GM21737 (cell line): ENCODE measurements around the gene AMZ1.

Experiments used
- ATAC-seq: cut with Tn5 transposase; IDR thresholded peaks from one replicate; pipeline ENCODE4 v1.9.1; 2021; ENCODE audit warnings: mild to moderate bottlenecking, moderate library complexity; ENCODE audit not compliant: unreplicated experiment

AMZ1 gene

DNA sequence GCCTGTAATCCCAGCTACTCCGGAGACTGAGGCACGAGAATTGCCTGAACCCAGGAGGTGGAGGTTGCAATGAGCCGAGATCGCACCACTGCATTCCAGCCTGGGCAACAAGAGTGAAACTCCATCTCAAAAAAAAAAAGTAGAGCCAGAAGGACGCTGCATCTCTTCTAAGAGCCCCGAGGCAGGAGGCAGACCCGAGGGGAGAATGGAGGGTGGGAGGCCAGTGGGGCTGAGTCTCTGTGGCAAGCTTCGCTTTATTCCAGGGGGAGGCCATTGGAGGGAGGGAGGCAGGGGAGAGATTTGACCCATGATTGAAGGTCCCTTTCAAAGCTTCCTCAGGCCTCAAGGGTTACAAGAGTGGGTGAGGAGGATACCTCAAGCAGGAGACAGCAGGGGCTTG, 37.6 kb upstream of the AMZ1 start:
- ATAC-seq: no peak

DNA sequence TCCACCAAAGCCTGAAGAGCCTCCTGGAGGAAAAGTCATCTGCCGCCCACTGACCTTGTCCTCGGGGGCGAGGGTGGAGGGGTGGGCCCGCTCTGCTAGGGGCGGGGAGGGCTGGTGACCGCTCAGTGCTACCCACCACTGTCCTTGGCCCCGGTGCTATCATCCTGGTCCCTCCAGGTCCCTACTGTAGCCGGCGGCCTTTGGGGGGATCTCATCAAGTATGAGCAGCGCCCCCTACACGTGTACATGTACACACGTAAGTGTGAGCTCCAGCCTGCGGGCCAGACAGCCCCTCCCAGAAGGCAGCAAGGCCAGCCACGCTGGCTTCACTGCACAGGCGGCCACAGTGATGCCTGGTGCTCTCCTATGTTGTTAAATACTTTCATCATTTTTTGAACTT, 36.7 kb upstream of the AMZ1 start:
- ATAC-seq: no peak

DNA sequence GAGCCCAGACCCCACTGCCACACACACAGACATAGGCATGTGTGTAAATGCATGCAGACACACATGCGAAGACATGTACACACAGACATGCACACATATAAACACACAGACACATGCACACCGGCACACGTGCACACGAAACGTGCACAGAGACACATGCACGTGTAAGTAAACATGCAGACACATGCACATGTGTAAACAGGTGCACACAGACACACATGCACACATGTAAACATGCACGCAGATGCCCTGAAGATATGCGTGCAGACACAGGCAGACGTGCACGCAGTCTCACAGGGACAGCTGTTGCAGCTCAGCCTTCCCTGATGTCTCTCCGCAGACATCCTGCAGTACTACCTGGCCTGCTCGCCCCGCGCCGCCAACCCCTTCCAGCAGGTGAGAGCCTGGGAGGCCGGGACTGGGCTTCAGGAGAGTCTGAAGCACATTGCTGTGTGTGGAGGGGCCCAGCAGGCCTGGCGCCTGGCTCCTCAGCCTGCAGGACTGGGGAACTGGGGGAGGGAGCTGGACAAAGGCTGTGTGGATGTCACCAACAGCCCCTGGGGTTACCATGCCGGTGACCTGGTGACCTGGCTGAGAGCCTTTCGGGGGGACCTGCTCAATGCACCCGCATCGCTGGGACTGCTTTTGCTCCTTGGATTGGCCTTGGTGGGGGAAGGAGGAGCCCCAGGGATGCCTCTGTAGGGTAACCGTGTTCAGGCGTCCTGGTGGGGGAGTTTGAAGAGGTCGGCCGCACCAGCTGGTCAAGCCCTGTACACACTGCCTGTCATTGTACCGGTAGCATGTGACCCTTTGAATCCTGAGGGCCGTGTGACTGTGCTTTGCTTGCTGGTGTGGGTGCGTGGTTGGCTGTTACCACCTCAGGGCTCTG, 35.9 kb upstream of the AMZ1 start:
- no peak for ATAC-seq

DNA sequence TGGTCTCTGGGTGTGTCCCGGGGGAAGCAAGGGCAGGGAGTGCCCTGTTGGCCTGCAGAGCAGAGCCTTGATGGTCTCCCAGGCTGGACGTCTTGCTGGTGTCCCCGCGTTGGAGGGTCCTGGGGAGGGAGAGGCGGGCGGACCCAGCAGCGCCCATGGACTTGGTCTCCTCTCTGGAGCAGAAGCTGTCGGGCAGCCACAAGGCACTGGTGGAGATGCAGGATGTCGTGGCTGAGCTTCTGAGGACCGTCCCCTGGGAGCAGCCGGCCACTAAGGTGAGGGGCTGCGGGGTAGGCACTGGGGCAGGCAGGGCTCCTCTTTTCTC, 35.3 kb upstream of the AMZ1 start:
- ATAC-seq: no peak

DNA sequence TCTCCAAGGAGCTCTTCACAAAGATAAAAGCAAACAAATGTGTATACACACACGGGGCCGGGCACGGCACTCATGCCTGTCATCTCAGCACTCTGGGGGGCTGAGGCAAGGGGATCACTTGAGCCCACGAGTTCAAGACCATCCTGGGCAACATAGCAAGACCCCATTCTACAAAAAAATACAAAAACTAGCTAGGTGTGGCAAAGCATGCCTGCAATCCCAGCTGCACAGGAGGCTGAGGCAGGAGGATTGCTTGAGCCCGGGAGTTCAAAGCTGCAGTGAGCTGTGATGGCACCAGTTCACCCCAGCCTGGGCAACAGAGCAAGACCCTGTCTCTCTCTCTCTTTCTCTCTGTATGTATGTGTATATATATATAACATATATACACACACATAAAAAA, 33.9 kb upstream of the AMZ1 start:
- no peak for ATAC-seq

DNA sequence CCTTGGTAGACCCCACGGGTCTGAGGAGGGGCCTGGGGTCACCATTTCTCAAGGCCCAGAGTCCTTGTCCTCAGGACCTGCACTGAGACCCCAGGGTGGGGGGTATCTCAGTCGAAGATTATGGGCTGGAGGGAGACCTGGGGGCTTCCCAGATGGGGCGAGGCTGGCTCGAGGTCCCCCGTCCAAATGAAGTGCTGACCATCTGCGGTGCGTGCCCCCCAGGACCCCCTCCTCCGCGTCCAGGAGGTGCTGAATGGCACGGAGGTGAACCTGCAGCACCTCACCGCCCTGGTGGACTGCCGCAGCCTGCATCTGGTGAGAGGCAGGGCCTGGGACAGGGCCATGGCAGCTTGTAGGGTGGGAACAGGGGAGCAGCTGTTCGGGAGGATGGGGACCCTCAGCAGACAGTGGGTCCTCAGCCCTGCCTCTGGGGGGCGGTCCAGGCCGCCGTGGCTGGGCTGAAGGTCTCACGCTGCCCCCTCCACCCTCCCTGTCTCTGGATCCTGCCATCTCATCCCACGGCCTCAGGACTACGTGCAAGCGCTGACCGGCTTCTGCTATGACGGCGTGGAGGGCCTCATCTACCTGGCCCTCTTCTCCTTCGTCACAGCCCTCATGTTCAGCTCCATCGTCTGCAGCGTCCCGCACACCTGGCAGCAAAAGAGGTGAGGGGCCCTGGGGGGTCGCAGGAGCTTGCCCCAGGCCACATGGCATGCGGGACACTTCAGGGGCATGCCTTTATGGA, 32.0 kb upstream of the AMZ1 start:
- no peak for ATAC-seq

DNA sequence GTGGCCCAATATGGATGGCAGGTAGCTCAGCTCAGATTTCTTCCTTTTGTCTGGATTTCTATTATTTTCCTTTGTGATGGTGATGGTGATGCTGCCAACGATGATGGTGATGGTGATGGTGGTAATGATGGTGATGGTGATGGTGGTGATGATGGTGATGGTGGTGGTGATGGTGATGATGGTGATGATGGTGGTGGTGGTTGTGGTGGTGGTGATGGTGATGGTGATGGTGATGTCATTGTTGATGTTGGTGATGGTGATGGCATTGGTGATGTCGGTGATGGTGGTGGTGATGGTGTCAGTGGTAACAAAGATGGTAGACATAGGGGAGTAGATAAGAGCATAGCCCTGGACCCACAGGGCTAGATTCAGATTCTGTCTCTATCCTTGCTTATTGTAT, 30.8 kb upstream of the AMZ1 start:
- ATAC-seq: no peak

DNA sequence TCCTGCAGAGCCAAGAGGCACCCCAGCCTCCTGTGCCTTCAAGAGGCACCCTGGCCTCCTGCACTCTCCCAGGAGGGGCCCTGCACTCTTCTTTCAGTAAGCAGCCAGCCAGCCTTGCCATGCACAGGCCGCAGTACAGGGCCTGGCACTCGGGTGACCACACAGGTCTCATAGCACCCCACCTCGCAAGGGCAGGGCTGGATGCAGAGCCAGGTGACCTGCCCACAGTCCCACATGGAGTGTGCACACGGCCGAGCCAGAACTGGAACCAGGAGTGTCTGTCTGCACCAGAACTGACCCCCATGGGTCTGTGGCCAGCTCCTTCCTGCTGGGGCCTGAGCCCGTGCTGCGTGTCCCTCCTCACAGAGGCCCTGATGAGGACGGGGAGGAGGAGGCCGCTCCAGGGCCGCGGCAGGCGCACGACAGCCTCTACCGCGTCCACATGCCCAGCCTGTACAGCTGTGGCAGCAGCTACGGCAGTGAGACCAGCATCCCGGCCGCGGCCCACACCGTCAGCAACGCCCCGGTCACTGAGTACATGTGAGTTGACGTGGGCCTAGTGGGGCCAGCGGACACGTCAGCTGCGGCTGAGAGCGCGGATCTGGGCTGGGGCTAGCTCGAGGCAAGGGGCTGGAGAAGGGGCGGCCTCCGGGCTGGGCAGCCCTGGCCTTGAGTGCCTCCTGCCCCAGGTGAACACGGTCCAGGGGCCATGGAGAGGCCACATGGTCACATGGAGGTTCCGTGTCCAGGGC, 29.9 kb upstream of the AMZ1 start:
- no peak for ATAC-seq

DNA sequence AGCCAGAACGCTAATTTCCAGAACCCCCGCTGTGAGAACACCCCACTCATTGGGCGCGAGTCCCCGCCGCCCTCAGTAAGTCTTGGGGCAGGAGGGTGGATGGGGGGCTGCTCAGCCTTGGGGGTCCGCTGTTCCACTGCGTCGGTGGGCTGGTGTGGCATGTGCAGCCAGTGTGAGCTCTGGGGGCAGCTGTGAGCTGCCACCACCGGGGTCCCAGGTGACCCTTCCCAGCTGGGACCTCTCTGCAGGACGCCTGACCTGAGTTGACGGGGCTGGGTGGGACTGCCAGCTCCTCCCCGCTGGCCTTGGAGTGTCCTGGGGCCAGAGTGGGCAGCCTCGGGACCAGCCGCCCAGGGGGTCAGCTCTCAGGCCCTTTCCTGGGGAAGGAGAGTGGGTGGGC, 29.1 kb upstream of the AMZ1 start:
- ATAC-seq: no peak

DNA sequence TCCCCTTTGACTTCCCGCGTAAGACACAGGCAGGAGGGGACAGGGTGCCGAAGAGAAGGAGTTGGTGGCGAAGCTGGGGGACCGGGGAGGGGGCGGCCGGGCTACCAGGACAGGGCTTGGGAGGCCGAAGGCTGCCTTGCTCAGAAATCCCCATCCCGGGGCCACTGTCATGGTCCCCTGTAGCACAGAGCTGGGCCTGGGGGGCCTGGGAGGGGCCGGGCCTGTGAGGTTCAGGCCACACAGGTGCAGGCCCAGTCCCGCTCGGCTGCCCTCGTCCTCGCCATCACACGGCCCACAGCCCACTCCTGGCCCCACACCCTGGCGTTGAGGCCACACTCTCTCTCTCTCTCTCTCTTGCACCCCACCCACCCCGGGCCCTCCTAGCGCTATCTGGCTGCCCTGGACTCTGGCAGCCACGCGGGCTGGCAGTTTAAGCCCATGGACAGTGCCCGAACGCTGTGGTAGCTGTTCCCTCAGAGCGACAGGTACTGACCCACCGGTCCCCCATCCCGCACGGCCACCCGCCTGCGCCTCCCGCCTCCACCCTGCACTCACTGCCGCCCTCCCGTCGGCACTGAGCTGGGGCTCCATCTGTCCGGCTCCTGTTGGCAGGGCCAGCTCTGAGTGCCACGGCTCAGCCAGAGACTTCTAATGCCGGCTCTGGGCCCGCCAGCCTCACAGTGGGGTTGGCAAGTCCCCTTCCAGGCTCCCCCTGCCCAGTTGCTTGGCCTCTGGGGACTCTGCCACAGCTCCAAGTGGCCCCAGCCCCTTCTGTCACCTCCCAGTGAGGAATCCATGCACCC, 28.2 kb upstream of the AMZ1 start:
- ATAC-seq: no peak

DNA sequence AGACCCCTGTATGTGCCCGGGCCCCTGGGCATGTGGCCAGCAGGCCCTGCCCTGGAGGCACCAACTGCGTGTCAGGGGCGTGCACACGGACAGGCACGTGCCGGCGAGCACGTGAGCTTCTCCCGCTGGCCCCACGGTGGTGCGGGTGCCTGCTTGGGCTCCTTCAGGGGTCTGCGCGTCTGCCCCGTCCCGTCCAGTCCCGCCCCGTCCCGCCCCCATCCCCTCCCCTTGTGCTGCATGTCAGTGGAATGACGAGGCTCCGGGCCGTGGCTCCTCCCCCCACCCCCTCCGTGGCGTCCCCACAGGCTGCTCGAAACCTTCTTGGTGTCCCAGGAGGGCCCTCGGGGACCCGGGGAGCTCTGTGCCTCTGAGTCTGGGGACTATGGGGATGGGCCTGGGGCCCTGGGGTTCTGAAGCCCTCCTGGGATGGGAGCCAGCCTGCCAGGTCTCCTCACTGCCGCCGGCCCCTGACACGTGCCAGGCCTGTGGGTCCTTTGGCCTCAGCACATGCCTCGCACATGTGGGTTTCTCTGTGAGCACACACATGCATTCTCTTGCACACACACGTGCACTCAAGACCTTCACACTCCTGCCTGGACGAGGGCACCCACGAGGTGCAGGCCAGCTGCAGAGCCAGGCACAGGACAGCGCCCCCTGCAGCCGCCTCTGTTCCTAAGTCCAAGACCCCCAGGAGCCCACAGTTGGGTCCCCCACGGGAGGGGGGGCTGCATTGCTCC, 27.5 kb upstream of the AMZ1 start:
- no peak for ATAC-seq

DNA sequence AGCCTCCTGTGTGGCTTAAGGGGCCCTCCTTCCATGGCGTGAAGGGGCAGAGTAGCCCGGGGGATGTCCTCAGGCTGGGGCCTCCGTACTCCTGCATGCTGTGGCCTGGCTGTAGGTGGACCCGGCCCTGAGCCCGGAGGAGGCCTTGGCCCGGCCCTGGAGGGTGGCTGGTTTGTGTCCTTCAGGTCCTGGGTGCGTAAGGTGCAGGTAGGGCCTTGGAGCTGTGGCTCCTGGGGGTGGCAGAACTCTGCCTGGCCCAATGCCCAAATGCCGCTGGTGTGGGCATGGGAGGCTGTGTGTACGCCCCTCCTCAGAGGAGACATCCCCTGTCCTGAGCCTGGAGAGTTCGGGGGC, 26.9 kb upstream of the AMZ1 start:
- no peak for ATAC-seq

DNA sequence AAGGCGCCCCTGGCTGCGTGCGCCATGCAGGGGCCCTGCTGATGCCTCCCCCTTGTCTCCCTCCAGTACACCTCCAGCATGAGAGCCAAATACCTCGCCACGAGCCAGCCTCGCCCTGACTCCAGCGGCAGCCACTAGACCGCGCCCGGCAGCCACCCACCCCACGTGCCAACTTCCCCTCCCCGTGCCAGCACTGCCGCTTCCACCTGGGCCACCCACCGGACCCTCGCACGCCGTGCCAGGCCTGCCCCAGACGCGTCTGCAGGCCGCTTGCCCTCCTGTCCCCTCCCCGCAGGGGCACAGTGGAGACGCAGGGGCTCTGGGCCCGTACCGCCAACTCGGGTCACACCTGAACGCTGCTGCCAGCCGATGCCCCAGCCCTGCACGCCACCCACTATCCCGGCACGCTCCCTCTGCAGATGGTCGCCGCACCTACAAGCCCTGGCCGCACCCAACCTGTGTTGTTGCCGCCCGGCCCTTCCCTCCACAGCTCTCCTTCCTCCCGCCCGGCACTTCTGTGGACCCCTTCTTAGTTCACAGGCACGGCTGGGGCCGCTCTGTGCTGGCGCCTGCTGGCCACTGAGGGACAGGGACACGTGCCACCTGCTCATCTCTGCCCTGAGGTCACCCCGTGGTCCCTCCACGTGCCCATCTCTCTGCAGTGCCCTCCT, 26.3 kb upstream of the AMZ1 start:
- ATAC-seq: no peak

DNA sequence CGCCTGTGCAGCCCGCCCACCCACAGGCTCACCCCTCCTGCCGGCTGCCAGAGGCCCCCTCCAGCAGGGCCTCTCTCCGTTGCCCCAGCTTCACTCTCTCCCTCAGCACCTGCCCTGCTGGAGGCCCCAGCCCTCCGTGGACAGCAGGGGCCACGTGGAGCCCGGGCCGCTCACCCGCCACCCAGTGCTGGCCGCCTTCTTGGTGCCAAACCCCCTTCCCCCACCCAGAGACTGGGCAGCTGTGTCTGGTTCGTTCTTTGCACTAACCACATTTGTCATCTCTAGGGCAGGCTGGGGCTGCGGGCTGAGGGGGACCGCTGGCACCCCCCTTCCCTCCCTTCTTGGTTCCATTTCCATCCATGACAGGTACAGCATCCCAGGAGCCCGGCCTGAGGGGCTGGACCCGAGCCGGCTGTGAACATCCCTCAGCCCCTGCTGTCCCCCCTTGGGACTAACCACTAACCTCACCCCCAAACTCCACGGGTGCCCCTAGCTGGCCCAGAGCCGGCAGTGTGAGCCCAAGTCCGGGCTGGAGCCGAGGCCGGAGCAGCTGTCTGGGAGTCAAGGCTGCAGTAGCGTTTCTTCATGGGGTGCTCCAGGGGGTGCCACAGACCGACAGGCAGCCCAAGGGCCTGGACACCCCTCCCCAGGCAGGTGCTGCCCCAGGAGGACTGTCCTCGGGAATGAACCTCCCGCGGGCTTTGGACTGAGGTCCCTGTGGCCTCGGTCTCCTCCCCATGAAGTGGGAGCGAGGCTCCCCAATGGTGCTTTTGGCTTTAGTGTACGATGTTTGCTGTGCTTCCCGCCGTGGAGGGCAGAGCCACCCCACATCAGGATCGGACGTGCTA, 25.5 kb upstream of the AMZ1 start:
- ATAC-seq: no peak

DNA sequence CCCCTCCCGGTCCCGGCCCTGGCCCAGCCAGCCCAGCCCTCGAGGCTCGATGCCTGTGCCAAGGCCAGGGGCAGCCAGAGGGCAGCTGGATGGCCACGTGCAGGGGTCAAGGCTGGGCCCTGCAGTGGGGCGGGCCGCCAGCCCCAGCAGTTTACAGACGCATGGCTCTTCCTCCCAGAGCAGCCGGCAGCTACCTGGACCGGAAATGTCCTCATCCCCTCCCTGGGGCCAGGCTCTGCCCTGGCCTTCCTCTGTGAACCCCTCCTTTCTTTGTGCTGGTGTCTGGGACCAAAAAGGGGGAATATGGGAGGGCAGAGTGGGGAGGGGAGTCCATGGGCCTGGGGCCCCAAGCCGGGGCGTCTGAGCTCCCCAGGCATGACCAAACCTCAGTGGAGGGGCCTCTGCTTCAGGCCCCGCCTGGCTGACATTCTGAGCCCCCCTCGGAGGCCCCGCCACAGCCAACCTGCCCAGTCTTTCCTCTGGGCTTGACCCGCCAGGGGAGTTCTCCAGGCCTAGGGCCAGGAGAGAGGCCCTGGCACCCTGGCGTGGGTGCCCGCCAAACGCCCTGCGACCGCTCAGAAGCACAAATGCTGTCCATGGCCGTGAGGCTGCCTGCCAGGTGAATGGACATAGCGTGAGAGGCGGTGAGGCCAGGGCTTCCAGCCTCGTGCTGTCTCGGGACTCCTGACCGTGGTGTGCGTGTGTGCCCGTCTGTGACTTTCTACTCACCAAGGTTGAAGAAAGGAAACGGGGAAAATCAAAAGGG, 24.7 kb upstream of the AMZ1 start:
- no peak for ATAC-seq

DNA sequence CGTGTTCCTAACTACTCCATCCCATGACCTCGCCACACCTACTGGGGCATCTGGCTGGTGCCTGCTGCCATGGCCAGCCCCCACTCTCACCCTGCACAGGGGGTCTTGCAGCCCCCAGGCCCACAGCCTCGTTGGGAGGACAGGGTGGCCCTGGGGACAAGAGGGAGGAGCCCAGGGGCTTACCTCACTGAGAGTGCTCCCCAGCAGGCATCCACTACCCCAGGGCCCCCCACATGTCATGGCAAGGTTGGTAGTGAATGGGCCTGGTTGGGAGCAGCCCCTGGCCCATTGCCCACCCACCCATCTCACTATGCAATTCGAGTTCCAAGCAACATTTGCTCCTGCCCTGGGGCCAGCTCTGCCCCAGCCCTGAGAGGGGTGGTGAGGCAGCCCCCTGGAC, 24.0 kb upstream of the AMZ1 start:
- no peak for ATAC-seq

DNA sequence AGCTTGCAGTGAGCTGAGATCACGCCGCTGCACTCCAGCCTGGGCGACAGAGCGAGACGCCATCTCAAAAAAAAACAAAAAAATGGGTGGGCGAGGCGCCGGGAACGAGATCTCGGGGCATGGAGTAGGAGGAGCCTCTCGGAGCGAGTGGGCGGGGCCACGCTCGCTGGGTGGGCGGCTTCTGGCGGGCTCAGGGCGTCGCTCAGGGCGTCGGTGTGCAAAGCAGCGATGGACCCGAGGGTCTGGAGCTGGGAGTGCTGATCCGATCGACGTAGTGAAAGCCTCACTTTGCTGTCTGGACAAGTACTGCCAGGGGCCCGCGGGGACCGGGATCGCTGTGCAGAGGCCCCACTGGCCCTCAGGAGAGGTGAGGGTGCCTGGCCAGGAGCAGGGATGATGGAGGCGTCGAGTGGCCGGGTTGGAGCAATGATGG, 22.6 kb upstream of the AMZ1 start:
- no peak for ATAC-seq

DNA sequence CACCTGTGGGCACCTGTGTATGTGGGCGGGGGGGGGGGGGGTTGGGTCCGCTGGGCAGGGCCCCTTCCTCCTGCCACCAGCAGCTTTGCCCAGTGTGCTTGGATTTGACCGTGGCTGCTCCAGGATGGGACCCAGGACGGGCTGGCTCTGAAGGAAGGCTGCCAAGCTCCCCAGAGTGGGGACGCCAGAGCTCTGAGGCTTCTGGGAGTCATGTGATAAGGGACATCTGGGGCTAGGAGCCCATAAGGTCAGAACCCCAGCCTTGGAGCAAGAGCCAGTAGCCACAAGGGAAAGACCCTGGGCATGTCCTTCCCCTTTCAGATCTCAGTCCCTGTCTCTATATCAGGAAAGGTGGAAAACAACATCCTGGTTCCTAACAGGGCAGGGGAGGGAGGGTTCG, 21.8 kb upstream of the AMZ1 start:
- ATAC-seq: no peak
